Panc1 (cell line): ENCODE measurements around the gene AKR1B15. TPM values are rescaled to one million over a fixed set of nuclear protein-coding genes. Genes with fewer than 3 reads are reported as not detected.

Experiments
- ATAC-seq: fragments of 200-7000 bp; cut with Tn5 transposase; 2 replicates; pipeline ENCODE4 v1.9.1; 2020; ENCODE audit warnings: mild to moderate bottlenecking, moderate library complexity
- BruUV-seq: library from RNA; stranded (reverse); fragments of 400-500 nt; replicated peaks from 2 replicates; lab custom pipeline; 2021; lab: Mats Ljungman, UMichigan
- CTCF ChIA-PET: fragments of 300-600 bp; sonication (Branson Sonifier 250); formaldehyde crosslinking; loops from one replicate; lab custom pipeline; 2022; ENCODE audit warnings: antibody characterized with exemption; lab: Charles Lee
- POLR2A ChIA-PET: fragments of 300-600 bp; sonication (Branson Sonifier 250); formaldehyde crosslinking; loops from one replicate; lab custom pipeline; 2022; ENCODE audit warnings: antibody characterized with exemption; lab: Charles Lee
- DNase-seq: peaks from one replicate; pipeline ENCODE4 v3.0.0-alpha.2; 2010; ENCODE audit warnings: low read depth, low spot score
- H3K27ac ChIP-seq: 2 replicates; pipeline ENCODE4 v1.5.1; 2011; ENCODE audit warnings: mild to moderate bottlenecking, low read length, inconsistent platforms
- H3K27me3 ChIP-seq: fragments of 200-500 bp; sonication (Bioruptor generic); 2 replicates; pipeline ENCODE4 v1.6.0; 2014; ENCODE audit warnings: low read length, inconsistent platforms; ENCODE audit not compliant: control insufficient read depth, insufficient read depth
- H3K36me3 ChIP-seq: fragments of 200-500 bp; sonication (Bioruptor generic); 2 replicates; pipeline ENCODE4 v1.5.1; 2014; ENCODE audit warnings: inconsistent platforms, mild to moderate bottlenecking, low read length, moderate library complexity; ENCODE audit not compliant: control insufficient read depth, insufficient read depth
- H3K4me1 ChIP-seq: 2 replicates; pipeline ENCODE4 v1.5.1; 2011; ENCODE audit warnings: inconsistent platforms, mild to moderate bottlenecking, low read length, moderate library complexity; ENCODE audit not compliant: control insufficient read depth, insufficient read depth
- H3K4me3 ChIP-seq, 2 experiments: 2 replicates each; pipeline ENCODE4 v1.5.1; 2011 to 2012; ENCODE audit warnings: low read depth in 2 of 2, low read length in 2 of 2, mild to moderate bottlenecking in 2 of 2, inconsistent platforms in 1 of 2, moderate library complexity in 1 of 2
- H3K9me3 ChIP-seq: fragments of 200-500 bp; sonication (Bioruptor generic); 2 replicates; pipeline ENCODE4 v1.5.1; 2014; ENCODE audit warnings: low read depth, mild to moderate bottlenecking, inconsistent platforms, low read length, moderate library complexity; ENCODE audit not compliant: control insufficient read depth, insufficient read depth
- POLR2AphosphoS5 ChIP-seq: IDR thresholded peaks from 2 replicates; pipeline ENCODE4 v1.6.1; 2012; ENCODE audit warnings: mild to moderate bottlenecking, low read depth, low read length, moderate library complexity
- SIN3A ChIP-seq: IDR thresholded peaks from 2 replicates; pipeline ENCODE4 v1.6.1; 2012; ENCODE audit warnings: low read depth, mild to moderate bottlenecking, low read length, moderate library complexity, borderline replicate concordance; ENCODE audit not compliant: insufficient read depth
- TCF7L2 ChIP-seq: IDR thresholded peaks from 2 replicates; pipeline ENCODE4 v1.6.1; 2011; ENCODE audit warnings: mild to moderate bottlenecking, low read depth, low read length, inconsistent platforms
- in situ Hi-C: cut with HindIII; loops from 2 replicates; pipeline ENCODE4 v1.10.0; 2016; ENCODE audit warnings: low sequenced_read_pairs, low pct_unique_long_range_greater_than_20kb
- intact Hi-C: fragments of 100-400 bp; cut with micrococcal nuclease; formaldehyde crosslinking; loops from one replicate; pipeline ENCODE4 v1.10.0; 2022; ENCODE audit not compliant: unreplicated experiment
- total RNA-seq: library from RNA; stranded (reverse); gene quantifications from one replicate; pipeline ENCODE4 v1.2.1, GENCODE V29; 2021; ENCODE audit not compliant: unreplicated experiment
- TF ChIP-seq, protein P1 (sequence below), 2 experiments: IDR thresholded peaks; 2 replicates each; pipeline ENCODE4 v1.6.1; 2011 to 2012; ENCODE audit warnings: low read depth in 2 of 2, control low read depth in 1 of 2, low read length in 1 of 2, mild to moderate bottlenecking in 1 of 2, moderate library complexity in 1 of 2; ENCODE audit not compliant: insufficient read depth in 1 of 2
- TF ChIP-seq, protein P2 (sequence below): fragments of 450-650 bp; IDR thresholded peaks from 2 replicates; pipeline ENCODE4 v1.5.1; 2017; ENCODE audit warnings: mild to moderate bottlenecking

Gene AKR1B15
- total RNA-seq, 1 experiment from 2014 or later, result not detected

DNA sequence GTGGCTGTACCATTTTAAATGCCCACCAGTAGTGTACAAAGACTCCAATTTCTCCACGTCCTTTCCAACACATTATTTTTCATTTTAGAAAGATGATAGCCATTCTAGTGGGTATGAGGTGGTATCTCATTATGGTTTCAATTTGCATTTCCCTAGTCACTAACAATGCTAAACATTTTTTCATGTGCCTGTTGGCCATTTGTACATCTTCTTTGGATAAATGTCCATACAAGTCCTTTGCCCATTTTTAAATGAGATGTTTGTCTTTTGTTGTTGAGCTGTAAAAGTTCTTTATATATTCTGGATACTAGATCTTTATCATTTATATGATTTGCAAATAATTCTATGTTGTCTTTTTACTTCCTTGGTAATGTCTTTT lies 78.9 kb downstream of the AKR1B15 start:
- ChIA-PET CTCF (no interaction called here), POLR2A (no interaction called here)
- ATAC-seq, result no peak
- intact Hi-C loops (no loop called here), in situ Hi-C loops (no loop called here)
- no peaks in the 10 kb centered on the region for H3K9me3 ChIP-seq
- H3K36me3 ChIP-seq, result no peaks in the 10 kb centered on the region
- no peaks in the 10 kb centered on the region for H3K4me1 ChIP-seq
- peaks cover 9% of the 10 kb centered on the region; the same call in 1 of the 2 replicates for H3K27me3 ChIP-seq
- no peak overlapping the region for H3K27ac ChIP-seq
- H3K4me3 ChIP-seq, result no peak overlapping the region
- TF ChIP-seq, protein P1, sequence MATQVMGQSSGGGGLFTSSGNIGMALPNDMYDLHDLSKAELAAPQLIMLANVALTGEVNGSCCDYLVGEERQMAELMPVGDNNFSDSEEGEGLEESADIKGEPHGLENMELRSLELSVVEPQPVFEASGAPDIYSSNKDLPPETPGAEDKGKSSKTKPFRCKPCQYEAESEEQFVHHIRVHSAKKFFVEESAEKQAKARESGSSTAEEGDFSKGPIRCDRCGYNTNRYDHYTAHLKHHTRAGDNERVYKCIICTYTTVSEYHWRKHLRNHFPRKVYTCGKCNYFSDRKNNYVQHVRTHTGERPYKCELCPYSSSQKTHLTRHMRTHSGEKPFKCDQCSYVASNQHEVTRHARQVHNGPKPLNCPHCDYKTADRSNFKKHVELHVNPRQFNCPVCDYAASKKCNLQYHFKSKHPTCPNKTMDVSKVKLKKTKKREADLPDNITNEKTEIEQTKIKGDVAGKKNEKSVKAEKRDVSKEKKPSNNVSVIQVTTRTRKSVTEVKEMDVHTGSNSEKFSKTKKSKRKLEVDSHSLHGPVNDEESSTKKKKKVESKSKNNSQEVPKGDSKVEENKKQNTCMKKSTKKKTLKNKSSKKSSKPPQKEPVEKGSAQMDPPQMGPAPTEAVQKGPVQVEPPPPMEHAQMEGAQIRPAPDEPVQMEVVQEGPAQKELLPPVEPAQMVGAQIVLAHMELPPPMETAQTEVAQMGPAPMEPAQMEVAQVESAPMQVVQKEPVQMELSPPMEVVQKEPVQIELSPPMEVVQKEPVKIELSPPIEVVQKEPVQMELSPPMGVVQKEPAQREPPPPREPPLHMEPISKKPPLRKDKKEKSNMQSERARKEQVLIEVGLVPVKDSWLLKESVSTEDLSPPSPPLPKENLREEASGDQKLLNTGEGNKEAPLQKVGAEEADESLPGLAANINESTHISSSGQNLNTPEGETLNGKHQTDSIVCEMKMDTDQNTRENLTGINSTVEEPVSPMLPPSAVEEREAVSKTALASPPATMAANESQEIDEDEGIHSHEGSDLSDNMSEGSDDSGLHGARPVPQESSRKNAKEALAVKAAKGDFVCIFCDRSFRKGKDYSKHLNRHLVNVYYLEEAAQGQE (IDR thresholded peaks at IDR 0.05; ENCODE audit: insufficient read depth in 1 of 2, low read depth in 2 of 2, low read length in 1 of 2), result no peak
- no peak for TF ChIP-seq TCF7L2
- no peak for TF ChIP-seq SIN3A
- TF ChIP-seq, protein P2, sequence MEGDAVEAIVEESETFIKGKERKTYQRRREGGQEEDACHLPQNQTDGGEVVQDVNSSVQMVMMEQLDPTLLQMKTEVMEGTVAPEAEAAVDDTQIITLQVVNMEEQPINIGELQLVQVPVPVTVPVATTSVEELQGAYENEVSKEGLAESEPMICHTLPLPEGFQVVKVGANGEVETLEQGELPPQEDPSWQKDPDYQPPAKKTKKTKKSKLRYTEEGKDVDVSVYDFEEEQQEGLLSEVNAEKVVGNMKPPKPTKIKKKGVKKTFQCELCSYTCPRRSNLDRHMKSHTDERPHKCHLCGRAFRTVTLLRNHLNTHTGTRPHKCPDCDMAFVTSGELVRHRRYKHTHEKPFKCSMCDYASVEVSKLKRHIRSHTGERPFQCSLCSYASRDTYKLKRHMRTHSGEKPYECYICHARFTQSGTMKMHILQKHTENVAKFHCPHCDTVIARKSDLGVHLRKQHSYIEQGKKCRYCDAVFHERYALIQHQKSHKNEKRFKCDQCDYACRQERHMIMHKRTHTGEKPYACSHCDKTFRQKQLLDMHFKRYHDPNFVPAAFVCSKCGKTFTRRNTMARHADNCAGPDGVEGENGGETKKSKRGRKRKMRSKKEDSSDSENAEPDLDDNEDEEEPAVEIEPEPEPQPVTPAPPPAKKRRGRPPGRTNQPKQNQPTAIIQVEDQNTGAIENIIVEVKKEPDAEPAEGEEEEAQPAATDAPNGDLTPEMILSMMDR, result no peak
- TF ChIP-seq POLR2AphosphoS5, result no peak
- no TSS peak for BruUV-seq
- no peak for DNase-seq

DNA sequence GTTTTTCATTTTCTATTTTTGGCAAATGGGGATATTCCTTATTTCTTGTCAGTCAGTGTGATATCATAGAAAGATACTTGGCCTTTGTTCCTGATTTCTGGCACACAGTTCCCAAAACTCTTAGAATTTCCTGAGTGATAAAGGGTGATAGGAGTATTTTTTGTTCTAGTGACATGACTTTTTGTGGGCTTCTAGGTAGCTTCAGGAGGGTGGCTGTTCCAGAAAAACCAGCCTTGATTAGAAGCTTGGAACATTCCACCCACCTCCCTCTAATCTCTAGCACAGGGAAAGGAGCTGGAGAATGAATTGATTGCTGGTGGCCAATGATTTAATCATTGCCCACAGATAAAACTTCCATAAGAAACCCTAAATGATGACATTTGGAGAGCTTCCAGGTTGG lies 80.5 kb downstream of the AKR1B15 start:
- BruUV-seq, result no TSS peak
- no peaks in the 10 kb centered on the region for H3K9me3 ChIP-seq
- ChIA-PET CTCF (interaction anchor here (1.1 kb wide), 1 partner anchor 17 kb away, joined by 3 read pairs; no protein-coding TSS in a partner anchor), POLR2A (no interaction called here)
- TF ChIP-seq TCF7L2, result no peak
- TF ChIP-seq, protein P2, result no peak
- TF ChIP-seq SIN3A, result no peak
- TF ChIP-seq, protein P1 (IDR thresholded peaks at IDR 0.05; ENCODE audit: insufficient read depth in 1 of 2, low read depth in 2 of 2, low read length in 1 of 2), result no peak
- no peak for TF ChIP-seq POLR2AphosphoS5
- H3K4me3 ChIP-seq, result no peak overlapping the region
- in situ Hi-C loops, result no loop called here
- DNase-seq (no peak), ATAC-seq (no peak)
- H3K27ac ChIP-seq, result no peak overlapping the region
- intact Hi-C loops, result no loop called here
- H3K27me3 ChIP-seq, result peaks cover 9% of the 10 kb centered on the region; the same call in 1 of the 2 replicates
- no peaks in the 10 kb centered on the region for H3K4me1 ChIP-seq
- H3K36me3 ChIP-seq, result no peaks in the 10 kb centered on the region

Other genes with a start within 250 kb of the AKR1B15 start
- 21.6 TPM for gene SLC35B4, start 232.2 kb upstream of the AKR1B15 start, total RNA-seq
- 83.2 TPM for gene AKR1B1, start 90.0 kb upstream of the AKR1B15 start, total RNA-seq
- 0.18 TPM for gene AKR1B10, start 21.5 kb upstream of the AKR1B15 start, total RNA-seq
- 10.7 TPM for gene BPGM, start 97.7 kb downstream of the AKR1B15 start, total RNA-seq
- 9.2 TPM for gene CALD1, start 230.5 kb downstream of the AKR1B15 start, total RNA-seq